OCI-LY1 (cell line): ENCODE measurements around the gene OLFML3.
"Not testable (repeated sequence)": the region's sequence is repeated elsewhere in the genome, so short reads cannot be mapped to it uniquely, and the experiment has no call there.

Experiments
- H2AFZ ChIP-seq: fragments of 200-600 bp; sonication (generic), shearing (Covaris generic); 2 replicates; pipeline ENCODE4 v1.6.0; 2014; ENCODE audit warnings: antibody characterized with exemption, mild to moderate bottlenecking, low read length
- H3F3A ChIP-seq: fragments of 200-600 bp; sonication (generic), shearing (Covaris generic); 2 replicates; pipeline ENCODE4 v1.6.0; 2014; ENCODE audit warnings: mild to moderate bottlenecking, antibody characterized with exemption, low read length, moderate library complexity; ENCODE audit not compliant: insufficient read depth
- H3K27ac ChIP-seq: fragments of 200-600 bp; sonication (generic); 2 replicates; pipeline ENCODE4 v1.5.1; 2014; ENCODE audit warnings: low read length, mixed run types, mild to moderate bottlenecking, low read depth; ENCODE audit not compliant: poor library complexity, severe bottlenecking
- H3K27me3 ChIP-seq: fragments of 200-600 bp; sonication (generic); 2 replicates; pipeline ENCODE4 v1.6.0; 2014; ENCODE audit warnings: antibody characterized with exemption, mild to moderate bottlenecking, low read length, moderate library complexity; ENCODE audit not compliant: insufficient read depth
- H3K36me3 ChIP-seq: fragments of 200-600 bp; sonication (generic); 2 replicates; pipeline ENCODE4 v1.6.1; 2014; ENCODE audit warnings: mild to moderate bottlenecking, antibody characterized with exemption, low read length, moderate library complexity, mixed read lengths; ENCODE audit not compliant: insufficient read depth
- H3K4me1 ChIP-seq: fragments of 200-600 bp; sonication (generic); 2 replicates; pipeline ENCODE4 v1.5.1; 2014; ENCODE audit warnings: mild to moderate bottlenecking, low read length, moderate library complexity; ENCODE audit not compliant: insufficient read depth, severe bottlenecking
- H3K4me2 ChIP-seq: fragments of 200-600 bp; sonication (generic), shearing (Covaris generic); 2 replicates; pipeline ENCODE4 v1.6.1; 2014; ENCODE audit warnings: low read length
- H3K4me3 ChIP-seq: fragments of 200-600 bp; sonication (generic); 2 replicates; pipeline ENCODE4 v1.5.1; 2014; ENCODE audit warnings: low read length, low read depth, mild to moderate bottlenecking, mixed read lengths; ENCODE audit not compliant: poor library complexity, severe bottlenecking
- H3K79me2 ChIP-seq: fragments of 200-600 bp; shearing (Covaris generic); 2 replicates; pipeline ENCODE4 v1.6.1; 2016; ENCODE audit warnings: mixed run types, low read length, mixed read lengths; ENCODE audit not compliant: insufficient read depth
- H3K9ac ChIP-seq: fragments of 200-600 bp; sonication (generic), shearing (Covaris generic); 2 replicates; pipeline ENCODE4 v1.6.1; 2014; ENCODE audit warnings: mild to moderate bottlenecking, low read length, mixed read lengths
- H3K9me2 ChIP-seq: fragments of 200-600 bp; sonication (generic), shearing (Covaris generic); 2 replicates; pipeline ENCODE4 v1.6.1; 2014; ENCODE audit warnings: low read depth, mild to moderate bottlenecking, low read length, mixed read lengths
- H3K9me3 ChIP-seq: fragments of 200-600 bp; shearing (Covaris generic); 2 replicates; pipeline ENCODE4 v1.6.1; 2014; ENCODE audit warnings: low read length, mixed read lengths
- H4K20me1 ChIP-seq: fragments of 200-600 bp; sonication (generic), shearing (Covaris generic); 2 replicates; pipeline ENCODE4 v1.6.0; 2016; ENCODE audit warnings: mild to moderate bottlenecking, low read length; ENCODE audit not compliant: insufficient read depth
- CTCF ChIP-seq: fragments of 200-600 bp; sonication (generic), shearing (Covaris generic); IDR thresholded peaks from 2 replicates; pipeline ENCODE4 v1.5.1; 2017; ENCODE audit warnings: mild to moderate bottlenecking, antibody characterized with exemption, low read length, moderate library complexity, mixed read lengths
- EZH2 ChIP-seq: fragments of 200-600 bp; sonication (generic), shearing (Covaris generic); IDR thresholded peaks from 2 replicates; pipeline ENCODE4 v1.8.0; 2017; ENCODE audit warnings: borderline replicate concordance, mixed run types, mild to moderate bottlenecking, antibody characterized with exemption, low read length, moderate library complexity, mixed read lengths

OLFML3 gene

DNA sequence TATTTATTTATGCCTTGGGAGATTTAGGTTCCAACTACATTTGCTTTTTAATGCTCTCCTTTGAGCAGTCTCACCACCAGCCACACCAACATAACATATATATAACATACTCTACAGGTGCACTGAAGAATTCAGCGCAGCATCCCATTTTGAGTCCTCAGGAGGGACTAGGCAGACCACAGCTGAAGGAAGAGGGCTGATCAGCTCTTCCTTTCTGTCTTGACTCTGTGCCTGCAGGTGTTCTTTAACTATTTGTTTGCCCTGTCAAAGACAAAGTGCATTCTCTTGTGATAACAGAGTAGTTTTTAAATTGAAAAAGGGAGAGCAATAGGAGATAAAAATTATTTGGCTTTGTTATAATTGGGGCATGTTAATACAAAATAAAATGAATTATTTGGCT, 33.2 kb upstream of the OLFML3 start:
- Histone ChIP-seq H3K27ac (peak overlapping the region; percentile 67), H2AFZ (no peak overlapping the region), H3K9me2 (no peaks in the 10 kb centered on the region), H3K4me1 (peaks cover 37% of the 10 kb centered on the region), H3K9me3 (no peaks in the 10 kb centered on the region), H3K27me3 (no peaks in the 10 kb centered on the region), H4K20me1 (no peaks in the 10 kb centered on the region), H3K4me2 (peak overlapping the region; percentile 60), H3K9ac (no peak overlapping the region), H3F3A (no peaks in the 10 kb centered on the region), H3K4me3 (no peak overlapping the region), H3K36me3 (peaks cover 48% of the 10 kb centered on the region), H3K79me2 (peaks cover 72% of the 10 kb centered on the region)
- TF ChIP-seq EZH2 (no peak), CTCF (no peak)

- TF ChIP-seq CTCF (no peak), EZH2 (no peak)
- H3F3A ChIP-seq = no peaks in the 10 kb centered on the region
- H3K36me3 ChIP-seq = peaks cover 49% of the 10 kb centered on the region
- peak overlapping the region; percentile 35; the same call in 1 of the 2 replicates for H3K9ac ChIP-seq
- H3K9me2 ChIP-seq = no peaks in the 10 kb centered on the region
- H3K4me1 ChIP-seq = peaks cover 33% of the 10 kb centered on the region
- H3K9me3 ChIP-seq = no peaks in the 10 kb centered on the region
- no peak overlapping the region for H2AFZ ChIP-seq
- H3K27me3 ChIP-seq = no peaks in the 10 kb centered on the region
- H4K20me1 ChIP-seq = no peaks in the 10 kb centered on the region
- H3K4me3 ChIP-seq = peak overlapping the region; percentile 1
- H3K79me2 ChIP-seq = peaks cover 80% of the 10 kb centered on the region
- peak overlapping the region; percentile 60 for H3K4me2 ChIP-seq
- H3K27ac ChIP-seq = peak overlapping the region; percentile 67
Measured at GRCh38 chr1:113946678-113947387, 32.4 kb upstream of the OLFML3 start.

DNA sequence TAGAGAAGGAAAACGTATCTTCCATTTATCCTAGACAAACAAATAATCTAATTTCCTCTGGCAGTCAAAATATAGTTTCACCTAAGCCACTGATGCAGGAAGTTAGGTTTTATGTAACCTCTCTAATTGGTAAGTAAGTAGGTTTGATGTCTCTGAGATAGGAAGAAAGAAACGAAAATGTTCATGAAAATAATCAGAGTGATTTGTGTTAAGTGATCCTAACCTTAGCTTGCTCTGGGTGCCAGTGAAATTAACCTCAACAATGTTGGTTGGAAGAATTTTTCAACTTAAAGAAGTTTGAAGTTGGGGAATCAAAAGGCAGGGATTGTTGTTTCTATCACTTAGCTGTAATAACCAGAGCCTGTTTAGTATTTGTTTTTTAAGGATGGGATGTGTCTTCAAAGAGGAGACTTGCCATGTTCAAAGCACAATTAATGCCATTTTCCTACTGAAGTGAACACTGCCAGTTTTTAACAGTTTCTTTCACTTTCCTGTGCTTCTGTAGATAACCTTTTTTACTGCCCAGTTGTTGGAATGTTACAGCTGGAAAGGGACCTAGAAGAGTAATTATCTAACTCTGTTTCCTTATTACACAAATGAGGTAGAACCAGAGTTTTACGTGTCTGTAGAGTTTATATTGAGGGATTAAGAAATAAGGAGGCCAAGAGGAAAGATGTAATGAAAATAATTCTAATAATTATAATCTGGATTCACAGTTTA, 31.7 kb upstream of the OLFML3 start:
- H3K9me3 ChIP-seq = no peaks in the 10 kb centered on the region
- H3K27me3 ChIP-seq = no peaks in the 10 kb centered on the region
- peaks cover 29% of the 10 kb centered on the region for H3K4me1 ChIP-seq
- no peaks in the 10 kb centered on the region for H3F3A ChIP-seq
- H3K4me3 ChIP-seq = peak overlapping the region; percentile 1
- H3K36me3 ChIP-seq = peaks cover 46% of the 10 kb centered on the region
- H3K27ac ChIP-seq = peak overlapping the region; percentile 67
- TF ChIP-seq CTCF = no peak
- no peak for TF ChIP-seq EZH2
- H3K4me2 ChIP-seq = peak overlapping the region; percentile 60
- no peak overlapping the region for H2AFZ ChIP-seq
- no peaks in the 10 kb centered on the region for H3K9me2 ChIP-seq
- H4K20me1 ChIP-seq = no peaks in the 10 kb centered on the region
- H3K9ac ChIP-seq = peak overlapping the region; percentile 35; the same call in 1 of the 2 replicates
- H3K79me2 ChIP-seq = peaks cover 79% of the 10 kb centered on the region

DNA sequence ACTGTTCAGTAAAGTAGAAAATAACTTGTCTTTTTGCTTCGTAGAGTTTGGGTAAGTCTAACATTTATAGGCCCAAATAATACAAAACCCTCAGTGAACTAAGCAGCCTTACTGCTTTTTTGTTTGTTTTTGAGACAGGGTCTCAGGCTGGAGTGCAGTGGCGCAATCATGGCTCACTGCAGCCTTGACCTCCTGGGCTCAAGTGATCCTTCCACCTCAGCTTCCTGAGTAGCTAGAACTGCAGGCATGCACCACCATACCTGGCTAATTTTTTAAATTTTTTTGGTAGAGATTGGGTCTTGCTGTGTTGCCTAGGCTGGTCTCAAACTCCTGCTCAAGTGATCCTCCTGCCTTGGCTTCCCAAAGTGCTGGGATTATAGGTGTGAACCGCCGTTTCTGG, 31.1 kb upstream of the OLFML3 start:
- Histone ChIP-seq H3K79me2 (peaks cover 75% of the 10 kb centered on the region), H3K4me2 (peak overlapping the region; percentile 60; the same call in 1 of the 2 replicates), H3K36me3 (peaks cover 45% of the 10 kb centered on the region), H3K4me1 (peaks cover 29% of the 10 kb centered on the region), H3K27ac (peak overlapping the region; percentile 67)
- not testable (repeated sequence) for H3K27me3 ChIP-seq, H3K9ac ChIP-seq, H3K9me3 ChIP-seq, H4K20me1 ChIP-seq, H3K9me2 ChIP-seq, H3K4me3 ChIP-seq, H3F3A ChIP-seq, H2AFZ ChIP-seq
